Stimulated activated CD8-positive, alpha-beta memory T cell treated with anti-CD3 and anti-CD28 coated beads, Interleukin-12 subunit alpha, Interleukin-12 subunit beta, amount 100 ng/mL, for 24 hours (primary cell): ENCODE data around the gene SPINK5.

Experiments used
- DNase-seq: peaks from one replicate; pipeline ENCODE4 v3.0.0-alpha.2; 2020; ENCODE audit errors: extremely low read depth

The SPINK5 gene

GRCh38 chr5:148177207-148177606, 113.4 kb downstream of the SPINK5 start:
- DNase-seq, result no peak

DNA sequence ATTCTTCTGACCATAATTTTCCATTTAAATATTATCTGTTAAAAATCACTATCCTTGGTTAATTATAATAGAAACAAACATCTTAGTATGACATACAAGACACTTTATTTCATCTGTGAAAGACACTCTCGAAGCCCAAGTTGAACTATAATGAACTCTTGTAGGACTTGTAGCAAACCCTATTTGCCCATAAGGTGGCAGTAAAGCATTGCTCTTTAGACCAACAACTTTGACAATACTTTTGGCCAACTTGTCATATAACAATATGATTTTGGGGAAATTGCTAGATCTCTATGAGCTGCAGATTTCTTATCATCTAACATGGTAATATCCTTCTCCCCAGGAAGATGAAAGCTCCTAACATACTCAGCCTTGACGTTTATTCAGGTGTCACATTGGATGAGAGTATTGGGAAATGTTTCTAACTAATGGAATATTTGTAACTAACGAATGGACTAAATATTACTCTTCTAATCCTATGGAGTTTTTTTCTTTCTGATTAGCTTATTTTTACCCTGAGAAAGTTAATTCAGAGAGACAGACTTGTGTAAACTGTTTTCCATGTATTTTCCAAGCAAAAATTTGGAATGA, 115.5 kb downstream of the SPINK5 start:
- no peak for DNase-seq

GRCh38 chr5:148186248-148187003, 122.6 kb downstream of the SPINK5 start:
- no peak for DNase-seq
